GM12873 (cell line): ENCODE measurements around the gene SLC5A6.

Experiments used
- TF ChIP-seq, protein P1 (sequence below): IDR thresholded peaks from 2 replicates; pipeline ENCODE4 v1.5.1; 2012; ENCODE audit warnings: low read depth, mild to moderate bottlenecking, moderate library complexity, low read length, control low read depth; ENCODE audit not compliant: insufficient read depth; ENCODE audit errors: missing control alignments

The SLC5A6 gene

DNA sequence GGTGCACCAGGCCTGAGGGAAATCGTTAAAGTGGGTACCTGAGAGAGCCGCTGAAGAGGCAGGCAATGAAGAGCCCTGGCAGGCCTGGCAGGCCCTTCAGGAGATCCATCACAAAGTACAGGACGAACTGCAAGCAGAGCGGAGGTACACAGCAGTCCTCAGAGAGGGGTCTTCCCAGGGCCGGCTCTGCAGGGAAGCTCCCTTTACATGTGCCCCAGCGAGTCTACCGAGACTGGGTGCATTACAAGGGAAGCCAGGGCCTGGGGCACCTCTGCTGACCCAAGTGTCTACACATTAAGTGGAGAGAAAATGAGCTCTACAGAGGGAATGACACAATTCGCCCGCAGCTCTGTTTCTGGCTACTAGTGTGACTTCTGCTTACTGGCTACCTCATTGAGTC, 8.3 kb downstream of the SLC5A6 start:
- TF ChIP-seq, protein P1, sequence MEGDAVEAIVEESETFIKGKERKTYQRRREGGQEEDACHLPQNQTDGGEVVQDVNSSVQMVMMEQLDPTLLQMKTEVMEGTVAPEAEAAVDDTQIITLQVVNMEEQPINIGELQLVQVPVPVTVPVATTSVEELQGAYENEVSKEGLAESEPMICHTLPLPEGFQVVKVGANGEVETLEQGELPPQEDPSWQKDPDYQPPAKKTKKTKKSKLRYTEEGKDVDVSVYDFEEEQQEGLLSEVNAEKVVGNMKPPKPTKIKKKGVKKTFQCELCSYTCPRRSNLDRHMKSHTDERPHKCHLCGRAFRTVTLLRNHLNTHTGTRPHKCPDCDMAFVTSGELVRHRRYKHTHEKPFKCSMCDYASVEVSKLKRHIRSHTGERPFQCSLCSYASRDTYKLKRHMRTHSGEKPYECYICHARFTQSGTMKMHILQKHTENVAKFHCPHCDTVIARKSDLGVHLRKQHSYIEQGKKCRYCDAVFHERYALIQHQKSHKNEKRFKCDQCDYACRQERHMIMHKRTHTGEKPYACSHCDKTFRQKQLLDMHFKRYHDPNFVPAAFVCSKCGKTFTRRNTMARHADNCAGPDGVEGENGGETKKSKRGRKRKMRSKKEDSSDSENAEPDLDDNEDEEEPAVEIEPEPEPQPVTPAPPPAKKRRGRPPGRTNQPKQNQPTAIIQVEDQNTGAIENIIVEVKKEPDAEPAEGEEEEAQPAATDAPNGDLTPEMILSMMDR = no peak

DNA sequence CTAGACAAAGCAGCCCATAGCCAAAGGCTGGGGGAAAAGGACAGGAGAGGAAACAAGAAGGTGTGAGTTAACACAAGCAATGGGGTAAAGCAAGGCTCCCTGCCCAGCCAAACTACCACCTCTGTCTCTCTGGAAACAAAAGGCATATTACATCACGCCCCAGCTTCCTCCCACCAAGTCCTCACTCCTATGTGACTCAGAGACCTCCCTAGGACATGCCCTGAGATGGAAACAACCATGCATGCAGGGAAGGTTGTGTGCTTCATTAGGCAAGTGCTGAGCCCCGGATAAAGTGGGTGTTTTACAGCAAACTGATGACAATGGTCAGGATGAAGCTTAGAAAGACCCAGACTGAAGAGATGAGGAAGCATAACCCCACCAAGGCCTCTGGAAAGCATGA, 9.2 kb downstream of the SLC5A6 start:
- TF ChIP-seq, protein P1 = no peak

DNA sequence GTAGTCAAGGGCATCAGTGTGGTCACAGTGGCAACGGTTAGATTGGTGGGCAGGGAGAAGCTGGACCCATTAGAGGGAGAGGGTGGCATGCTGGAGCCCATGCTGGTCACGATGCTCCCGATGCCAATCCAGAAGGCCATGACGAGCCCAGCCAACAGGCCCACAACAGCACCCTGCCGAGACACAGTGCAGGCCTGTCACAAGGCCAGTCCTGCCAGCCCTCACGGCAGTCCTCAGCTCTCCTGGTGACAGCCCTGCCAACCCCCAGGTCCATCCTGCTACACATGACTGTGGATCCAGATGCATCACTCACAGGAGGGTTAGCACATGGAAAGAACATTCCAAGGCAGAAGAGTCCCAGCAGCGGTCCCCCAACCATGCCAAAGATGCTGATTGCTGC, 10.4 kb downstream of the SLC5A6 start:
- TF ChIP-seq, protein P1 = no peak

DNA sequence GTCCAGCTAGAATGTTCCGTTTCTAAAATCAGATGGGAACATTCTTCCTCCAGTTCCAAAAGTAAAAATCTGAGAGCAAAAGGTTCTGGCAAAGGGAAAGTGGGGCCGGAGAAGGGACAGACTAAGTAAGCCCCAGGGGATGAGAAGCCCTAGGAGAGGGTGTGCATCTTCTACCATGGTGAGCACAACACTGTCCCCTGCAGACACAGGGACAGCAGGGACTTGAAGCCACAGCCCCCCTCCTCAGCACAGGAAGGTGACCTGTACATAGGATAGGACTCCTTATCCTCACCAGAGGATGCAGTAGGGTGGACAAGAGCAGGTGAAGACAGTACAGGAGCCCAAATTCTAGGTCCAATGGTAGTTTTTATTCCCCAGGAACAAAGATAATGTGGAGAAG, 12.8 kb downstream of the SLC5A6 start:
- TF ChIP-seq, protein P1 = no peak

DNA sequence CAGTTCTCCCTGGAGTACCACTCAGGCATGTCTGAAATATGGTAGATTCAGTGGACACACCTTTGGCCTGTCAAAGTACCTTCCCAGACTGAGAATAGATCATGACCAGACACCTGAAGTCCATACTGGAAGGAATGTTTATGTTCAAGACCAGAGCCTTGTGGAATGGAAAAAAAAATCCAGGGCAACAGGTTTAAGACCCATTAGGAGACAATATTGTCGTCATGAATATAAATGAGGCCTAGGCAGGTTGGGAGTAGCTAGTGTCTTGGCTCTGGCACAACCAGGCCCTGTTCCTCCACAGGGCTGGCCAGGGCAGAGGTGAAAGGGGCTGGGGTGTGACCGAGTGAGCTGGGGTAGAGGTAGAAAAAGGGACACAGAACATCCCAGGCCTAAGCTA, 13.4 kb downstream of the SLC5A6 start:
- TF ChIP-seq, protein P1 = no peak

DNA sequence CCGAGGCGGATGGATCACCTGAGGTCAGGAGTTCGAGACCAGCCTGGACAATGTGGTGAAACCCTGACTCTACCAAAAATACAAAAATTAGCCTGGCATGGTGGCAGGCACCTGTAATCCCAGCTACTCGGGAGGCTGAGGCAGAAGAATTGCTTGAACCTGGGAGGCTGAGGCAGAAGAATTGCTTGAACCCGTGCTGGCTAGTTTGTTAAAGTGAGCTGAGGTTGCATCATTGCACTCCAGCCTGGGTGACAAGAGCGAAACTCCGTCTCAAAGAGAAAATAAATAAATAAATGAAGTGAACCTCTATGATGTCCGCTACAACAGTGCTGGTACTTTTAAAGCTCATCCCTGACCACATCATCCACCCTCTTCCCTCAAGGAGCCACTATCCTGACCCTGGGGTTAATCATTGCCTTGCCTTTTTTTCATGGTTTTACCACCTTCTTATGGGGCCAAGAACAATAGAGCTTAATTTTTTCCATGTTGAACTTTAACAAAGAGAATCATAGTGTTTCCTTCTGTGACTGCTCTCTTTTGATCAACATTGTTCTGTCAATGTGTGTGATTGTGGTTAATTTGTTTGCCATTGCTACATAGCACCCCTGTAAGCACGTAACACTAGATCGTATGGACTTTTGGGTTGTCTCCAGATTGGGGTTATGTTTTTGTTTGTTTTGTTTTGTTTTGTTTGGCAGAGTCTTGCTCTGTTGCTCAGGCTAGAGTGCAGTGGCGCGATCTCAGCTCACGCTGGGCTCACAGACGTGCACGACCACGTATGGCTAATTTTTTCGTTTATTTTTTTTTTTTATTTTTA, 17.3 kb downstream of the SLC5A6 start:
- TF ChIP-seq, protein P1 = no peak

DNA sequence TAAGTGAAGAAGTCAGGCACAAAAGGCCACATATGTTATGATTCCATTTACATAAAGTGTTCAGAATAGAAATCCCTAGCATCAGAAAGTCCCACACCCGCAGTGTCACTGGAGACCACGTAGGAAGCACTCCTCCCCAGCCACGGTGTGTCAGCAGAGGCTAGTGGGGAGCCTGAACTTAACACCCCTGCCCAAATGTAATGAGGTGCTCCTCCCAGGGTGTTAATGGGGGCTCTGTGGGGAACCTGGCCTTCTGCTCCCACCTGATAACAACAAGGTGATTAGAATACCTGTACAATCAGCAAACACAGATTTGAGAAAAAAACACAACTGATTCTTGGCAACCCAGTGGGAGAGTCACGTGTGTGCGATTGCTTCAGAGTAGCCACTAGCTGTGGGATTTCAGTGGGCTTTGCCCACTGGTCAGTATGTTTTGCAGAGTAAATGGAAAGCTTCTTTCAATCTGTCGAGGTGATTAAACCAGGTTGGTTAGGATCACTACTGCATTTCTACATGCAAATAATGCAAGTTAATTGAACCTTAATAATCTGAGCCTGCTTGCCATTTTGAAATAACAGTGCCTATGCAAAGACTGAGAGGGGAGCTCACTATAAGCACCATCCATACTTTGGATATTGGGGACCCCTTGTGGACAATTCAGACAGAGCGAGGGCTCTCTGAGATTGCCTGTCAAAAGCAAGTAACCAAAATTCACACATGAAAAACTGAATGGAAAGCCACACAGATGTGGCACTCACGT, 20.8 kb downstream of the SLC5A6 start:
- TF ChIP-seq, protein P1 = peak; percentile 78
